Esophagus squamous epithelium (tissue), 5 donors: ENCODE data around the gene WDR64. TPM values are rescaled to one million over a fixed set of nuclear protein-coding genes. Genes with fewer than 3 reads are reported as not detected.

ENCODE experiments used
- DNase-seq: peaks from one replicate; lab custom pipeline; 2025; lab: John Stamatoyannopoulos, UW
- H3K27ac ChIP-seq, 4 donors: fragments of 200-600 bp; sonication (generic); one replicate each; pipeline ENCODE4 v1.5.1; 2016 to 2019; ENCODE audit warnings: mild to moderate bottlenecking in 1 of 4
- H3K27me3 ChIP-seq, 4 donors: fragments of 200-600 bp; sonication (generic); 1 replicate in 3 of 4; 2 replicates in 1 of 4; pipeline versions ENCODE4 v1.5.1 to v1.6.0; 2017 to 2021; ENCODE audit warnings: antibody characterized with exemption in 1 of 4
- H3K36me3 ChIP-seq, 3 donors: fragments of 200-600 bp; sonication (generic); one replicate each; pipeline ENCODE4 v1.5.1; 2016 to 2019
- H3K4me1 ChIP-seq, 3 donors: fragments of 200-600 bp; sonication (generic); one replicate each; pipeline ENCODE4 v1.5.1; 2017 to 2019
- H3K4me3 ChIP-seq, 4 donors: fragments of 200-600 bp; sonication (generic); 1 replicate in 3 of 4; 2 replicates in 1 of 4; pipeline ENCODE4 v1.5.1; 2016 to 2019; ENCODE audit warnings: mild to moderate bottlenecking in 2 of 4, moderate library complexity in 1 of 4
- H3K9me3 ChIP-seq, 3 donors: fragments of 200-600 bp; sonication (generic); one replicate each; pipeline ENCODE4 v1.5.1; 2016 to 2019
- POLR2A ChIP-seq, 4 donors: fragments of 450-650 bp; IDR thresholded peaks; one replicate each; pipeline ENCODE4 v1.6.1; 2017; ENCODE audit warnings: antibody characterized with exemption in 4 of 4, mild to moderate bottlenecking in 4 of 4, moderate library complexity in 3 of 4
- WGBS, 2 donors: methylation state at CpG; one replicate each; pipeline ENCODE4 v1.1.5; 2018; 5-methylcytosine and 5-hydroxymethylcytosine counted together
- intact Hi-C: fragments of 100-400 bp; cut with DNase I; formaldehyde crosslinking; loops from one replicate; pipeline ENCODE4 v1.15.0; 2022
- total RNA-seq, 4 donors: library from RNA; depleted of rRNA; stranded (reverse); fragments of >200 nt; gene quantifications; one replicate each; pipeline ENCODE4 v1.1.0, GENCODE V29; 2016
- TF ChIP-seq, protein P1 (sequence below), 6 experiments: fragments of 450-650 bp in 4 of 6; fragments of 200-600 bp in 2 of 6; sonication (generic) in 2 of 6; IDR thresholded peaks; one replicate each; pipeline ENCODE4 v1.5.1; 2016 to 2019; ENCODE audit warnings: antibody characterized with exemption in 6 of 6, mild to moderate bottlenecking in 4 of 6, moderate library complexity in 4 of 6
- donor health status: DM: yes; HTN: yes; CAD: no.

Gene WDR64
- total RNA-seq, 4 donors from 2014 or later, result not detected

DNA sequence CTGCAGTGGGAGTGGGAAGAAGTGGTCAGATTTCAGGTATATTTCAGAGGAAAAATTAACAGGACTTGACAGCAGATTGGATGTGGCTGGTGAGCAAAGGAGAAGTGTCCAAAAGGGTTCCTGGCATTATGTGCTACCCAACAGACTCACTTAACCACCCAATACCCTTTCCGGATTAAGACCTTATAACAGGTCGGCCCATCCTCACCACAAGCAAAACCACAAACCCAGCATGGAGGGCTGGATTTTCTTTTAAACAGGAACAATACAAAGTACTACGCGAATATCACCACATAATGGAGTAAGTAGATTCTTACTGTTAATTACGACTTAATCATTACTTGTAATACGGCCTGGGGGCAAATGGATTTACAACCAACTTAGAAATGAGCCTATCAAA lies 59.2 kb downstream of the WDR64 start:
- Histone ChIP-seq H3K36me3 (no peaks in the 10 kb centered on the region), H3K4me3 (no peak overlapping the region), H3K4me1 (peaks cover 0 to 14% (median 7%) of the 10 kb centered on the region in 3 donors), H3K9me3 (no peaks in the 10 kb centered on the region), H3K27me3 (no peaks in the 10 kb centered on the region), H3K27ac (no peak overlapping the region)
- intact Hi-C loops, result no loop called here
- WGBS, 2 donors, result 72 to 80% methylated on average over 6 of the region's 6 CpGs
- no peak for DNase-seq
- no peak for TF ChIP-seq POLR2A (IDR thresholded peaks at IDR 0.05)
- TF ChIP-seq, protein P1, sequence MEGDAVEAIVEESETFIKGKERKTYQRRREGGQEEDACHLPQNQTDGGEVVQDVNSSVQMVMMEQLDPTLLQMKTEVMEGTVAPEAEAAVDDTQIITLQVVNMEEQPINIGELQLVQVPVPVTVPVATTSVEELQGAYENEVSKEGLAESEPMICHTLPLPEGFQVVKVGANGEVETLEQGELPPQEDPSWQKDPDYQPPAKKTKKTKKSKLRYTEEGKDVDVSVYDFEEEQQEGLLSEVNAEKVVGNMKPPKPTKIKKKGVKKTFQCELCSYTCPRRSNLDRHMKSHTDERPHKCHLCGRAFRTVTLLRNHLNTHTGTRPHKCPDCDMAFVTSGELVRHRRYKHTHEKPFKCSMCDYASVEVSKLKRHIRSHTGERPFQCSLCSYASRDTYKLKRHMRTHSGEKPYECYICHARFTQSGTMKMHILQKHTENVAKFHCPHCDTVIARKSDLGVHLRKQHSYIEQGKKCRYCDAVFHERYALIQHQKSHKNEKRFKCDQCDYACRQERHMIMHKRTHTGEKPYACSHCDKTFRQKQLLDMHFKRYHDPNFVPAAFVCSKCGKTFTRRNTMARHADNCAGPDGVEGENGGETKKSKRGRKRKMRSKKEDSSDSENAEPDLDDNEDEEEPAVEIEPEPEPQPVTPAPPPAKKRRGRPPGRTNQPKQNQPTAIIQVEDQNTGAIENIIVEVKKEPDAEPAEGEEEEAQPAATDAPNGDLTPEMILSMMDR (IDR thresholded peaks at IDR 0.05), result no peak

DNA sequence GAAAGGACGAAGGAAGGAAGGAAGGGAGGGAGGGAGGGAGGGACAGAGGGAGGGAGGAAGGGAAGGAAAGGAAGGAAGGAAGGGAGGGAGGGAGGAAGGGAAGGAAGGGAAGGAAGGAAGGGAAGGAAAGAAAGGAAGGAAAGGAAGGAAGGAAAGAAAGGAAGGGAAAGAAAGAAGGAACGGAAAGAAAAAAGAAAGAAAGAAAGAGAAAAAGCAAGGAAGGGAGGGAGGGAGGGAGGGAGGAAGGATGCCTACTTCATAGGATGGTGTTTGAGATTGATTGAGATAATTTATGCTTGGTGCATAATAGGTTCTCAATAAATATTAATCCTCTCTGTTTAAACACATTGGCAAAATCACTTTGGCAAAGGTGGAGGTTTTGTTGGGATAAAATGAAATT lies 61.2 kb downstream of the WDR64 start:
- DNase-seq, result no peak
- TF ChIP-seq POLR2A (IDR thresholded peaks at IDR 0.05), result no peak
- TF ChIP-seq, protein P1 (IDR thresholded peaks at IDR 0.05), result no peak
- intact Hi-C loops, result no loop called here
- WGBS, 2 donors, result 32 to 69% methylated on average over 2 of the region's 2 CpGs
- H3K36me3 ChIP-seq, result no peaks in the 10 kb centered on the region
- no peak overlapping the region for H3K4me3 ChIP-seq
- no peaks in the 10 kb centered on the region for H3K27me3 ChIP-seq
- no peaks in the 10 kb centered on the region for H3K9me3 ChIP-seq
- no peaks in the 10 kb centered on the region for H3K4me1 ChIP-seq
- H3K27ac ChIP-seq, result no peak overlapping the region

DNA sequence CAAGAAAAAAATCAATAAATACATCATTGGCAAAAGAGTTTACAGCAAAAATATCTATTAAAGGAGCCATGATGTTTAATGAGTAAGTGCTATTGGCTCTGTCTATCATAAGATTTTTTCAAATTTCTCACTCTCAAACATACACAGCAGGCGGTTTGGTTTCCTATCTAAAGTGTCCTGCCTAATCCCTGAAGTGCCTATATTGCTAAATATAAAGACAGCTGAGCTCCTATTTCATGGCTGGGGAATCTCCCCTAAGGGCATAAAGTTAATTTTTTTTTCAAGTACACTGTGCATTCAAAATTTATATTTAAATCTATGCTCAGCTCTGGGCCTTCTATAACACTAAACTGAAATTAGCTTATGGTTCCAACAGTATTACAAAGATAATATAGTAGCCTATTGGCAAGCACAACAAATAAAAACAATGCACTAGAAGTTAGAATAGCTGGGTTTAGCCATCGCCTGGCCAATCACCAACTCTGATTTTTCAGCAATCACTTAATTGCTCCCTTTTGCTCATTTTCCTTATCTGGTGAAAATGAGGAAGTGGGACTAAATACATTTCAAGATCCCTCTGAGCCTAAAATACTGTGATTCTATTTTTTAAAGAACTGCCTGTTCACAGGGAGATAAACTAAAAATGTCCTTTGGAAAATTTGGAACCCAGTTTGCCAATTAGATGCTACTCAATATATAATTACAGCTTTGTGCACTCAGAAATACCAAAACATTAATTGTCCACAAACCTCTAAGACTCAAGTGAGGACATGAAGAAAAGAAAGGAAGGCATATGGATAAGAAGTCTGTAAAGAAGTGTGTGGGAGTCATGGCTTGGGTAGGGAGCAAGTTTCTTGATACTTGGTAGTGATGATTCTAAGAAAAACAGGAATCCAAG lies 62.5 kb downstream of the WDR64 start:
- no peak overlapping the region for H3K27ac ChIP-seq
- H3K9me3 ChIP-seq, result no peaks in the 10 kb centered on the region
- WGBS, 2 donors, result 71 to 76% methylated on average over 2 of the region's 2 CpGs
- H3K4me3 ChIP-seq, result no peak overlapping the region
- no peak for TF ChIP-seq POLR2A (IDR thresholded peaks at IDR 0.05)
- TF ChIP-seq, protein P1 (IDR thresholded peaks at IDR 0.05), result no peak
- intact Hi-C loops, result no loop called here
- DNase-seq, result no peak
- no peaks in the 10 kb centered on the region for H3K4me1 ChIP-seq
- H3K27me3 ChIP-seq, result no peaks in the 10 kb centered on the region
- no peaks in the 10 kb centered on the region for H3K36me3 ChIP-seq

DNA sequence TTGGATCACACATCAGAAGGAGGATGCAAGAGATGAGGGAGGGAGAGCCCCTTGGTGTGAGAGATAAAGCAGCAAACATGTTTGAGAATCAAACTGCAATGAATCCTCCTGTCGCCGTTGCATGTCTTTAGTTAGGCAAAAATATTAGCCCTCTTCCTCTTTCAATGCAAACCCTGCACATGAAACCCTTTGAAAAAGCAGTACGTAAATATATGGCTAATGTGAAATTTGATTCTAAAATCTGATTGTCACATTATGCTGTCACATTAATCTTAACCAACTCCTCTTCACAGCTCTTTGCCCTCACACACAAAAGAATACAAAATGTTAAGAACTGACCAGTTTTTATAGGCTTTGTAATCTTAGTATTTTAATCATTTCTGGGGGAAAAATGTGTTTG lies 63.4 kb downstream of the WDR64 start:
- no peak for TF ChIP-seq POLR2A (IDR thresholded peaks at IDR 0.05)
- TF ChIP-seq, protein P1 (IDR thresholded peaks at IDR 0.05), result no peak
- no peak for DNase-seq
- WGBS, 2 donors, result 85 to 92% methylated on average over 3 of the region's 3 CpGs

DNA sequence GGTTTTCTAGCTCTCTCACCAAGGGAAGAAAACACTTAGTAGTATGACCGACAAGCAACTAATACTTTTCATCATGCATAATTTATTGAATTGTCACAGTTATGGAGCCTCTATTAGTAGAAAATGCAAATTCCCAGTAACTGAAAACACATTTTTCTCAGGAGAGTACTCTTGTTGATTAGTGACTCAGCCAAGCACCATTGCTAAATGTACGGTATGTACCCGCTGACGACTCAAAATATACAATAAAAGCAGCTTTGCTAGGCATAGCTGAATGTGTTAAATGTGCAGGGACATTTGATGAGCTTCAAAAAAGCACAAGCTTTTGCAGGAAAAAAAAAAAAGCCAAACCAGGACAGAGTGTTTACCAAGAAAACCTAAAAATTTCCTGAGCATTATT lies 63.9 kb downstream of the WDR64 start:
- intact Hi-C loops, result no loop called here
- no peak overlapping the region for H3K27ac ChIP-seq
- no peaks in the 10 kb centered on the region for H3K4me1 ChIP-seq
- H3K9me3 ChIP-seq, result no peaks in the 10 kb centered on the region
- no peak overlapping the region for H3K4me3 ChIP-seq
- no peak for DNase-seq
- 77 to 79% methylated on average over 4 of the region's 4 CpGs for WGBS, 2 donors
- no peak for TF ChIP-seq POLR2A (IDR thresholded peaks at IDR 0.05)
- TF ChIP-seq, protein P1 (IDR thresholded peaks at IDR 0.05), result no peak
- no peaks in the 10 kb centered on the region for H3K36me3 ChIP-seq
- H3K27me3 ChIP-seq, result no peaks in the 10 kb centered on the region

More for the DNA sequence above, 63.4 kb downstream of the WDR64 start:
- H3K27ac ChIP-seq, result no peak overlapping the region
- no peak overlapping the region for H3K4me3 ChIP-seq
- intact Hi-C loops, result no loop called here
- H3K4me1 ChIP-seq, result no peaks in the 10 kb centered on the region
- no peaks in the 10 kb centered on the region for H3K36me3 ChIP-seq
- no peaks in the 10 kb centered on the region for H3K27me3 ChIP-seq
- H3K9me3 ChIP-seq, result no peaks in the 10 kb centered on the region
